Stimulated activated naive CD4-positive, alpha-beta T cell treated with Interleukin-2 at 50 U/mL for 16 hours (primary cell): ENCODE measurements around the gene NELL1.
"Not testable (repeated sequence)": the region's sequence is repeated elsewhere in the genome, so short reads cannot be mapped to it uniquely, and the experiment has no call there.

Experiments
- DNase-seq: peaks from one replicate; lab custom pipeline; 2025; lab: John Stamatoyannopoulos, UW

NELL1 gene

DNA sequence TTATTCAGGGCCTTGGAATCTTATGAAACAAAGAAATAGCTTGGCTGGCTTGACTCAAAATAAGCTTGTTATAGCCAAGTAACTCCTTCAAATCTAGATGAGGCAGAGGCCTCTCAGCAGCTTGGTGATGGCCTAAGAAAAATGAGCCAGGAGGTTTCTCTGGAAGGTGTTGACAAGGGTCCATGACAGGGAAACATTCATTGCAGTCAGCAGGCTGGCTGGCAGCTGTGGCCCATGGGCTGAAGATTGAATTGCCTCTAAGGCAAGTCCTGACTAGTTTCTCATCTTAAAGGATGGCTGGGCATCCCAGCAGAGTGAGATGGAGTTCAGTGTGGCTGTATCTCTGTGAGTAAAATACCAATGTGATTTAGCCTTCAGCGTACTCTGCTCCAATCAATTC lies 441.0 kb downstream of the NELL1 start:
- no peak for DNase-seq

DNA sequence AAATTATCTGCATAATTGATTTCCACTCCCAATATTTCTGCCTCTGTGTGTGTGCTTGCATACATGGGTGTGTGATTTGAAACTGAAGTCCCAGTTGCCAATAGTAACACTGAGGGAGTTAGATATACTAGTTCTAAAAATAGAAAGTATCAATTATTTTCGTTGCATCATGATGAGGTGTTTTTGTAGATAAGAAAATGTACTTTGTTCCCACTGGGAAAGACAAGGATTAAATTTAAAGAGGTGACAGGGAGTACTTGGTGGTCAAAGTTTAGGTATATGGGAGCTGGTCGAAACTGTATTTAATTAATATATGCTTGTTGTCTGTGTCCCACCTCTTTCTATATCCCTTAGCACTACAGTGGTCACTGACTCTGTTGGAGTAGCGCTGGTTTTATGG lies 444.5 kb downstream of the NELL1 start:
- no peak for DNase-seq

DNA sequence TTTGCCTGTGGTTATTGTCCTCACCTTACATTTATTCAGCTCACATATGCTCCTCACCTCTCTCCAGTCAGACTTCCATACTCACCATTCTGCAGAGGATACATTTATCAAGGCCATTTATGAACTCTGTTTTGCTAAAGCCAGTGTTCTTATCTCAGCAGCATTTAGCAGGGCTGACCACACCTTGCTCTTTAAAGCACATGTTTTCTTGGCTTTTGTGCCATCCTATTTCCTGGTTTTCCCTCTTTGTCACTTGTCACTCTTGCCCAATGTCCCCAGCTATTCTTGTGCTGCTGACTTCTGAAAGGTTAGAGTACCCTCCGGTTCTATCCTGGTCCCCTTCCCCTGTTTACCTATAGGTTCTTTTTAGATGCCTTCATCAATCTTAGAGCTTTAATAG lies 446.6 kb downstream of the NELL1 start:
- DNase-seq = no peak

DNA sequence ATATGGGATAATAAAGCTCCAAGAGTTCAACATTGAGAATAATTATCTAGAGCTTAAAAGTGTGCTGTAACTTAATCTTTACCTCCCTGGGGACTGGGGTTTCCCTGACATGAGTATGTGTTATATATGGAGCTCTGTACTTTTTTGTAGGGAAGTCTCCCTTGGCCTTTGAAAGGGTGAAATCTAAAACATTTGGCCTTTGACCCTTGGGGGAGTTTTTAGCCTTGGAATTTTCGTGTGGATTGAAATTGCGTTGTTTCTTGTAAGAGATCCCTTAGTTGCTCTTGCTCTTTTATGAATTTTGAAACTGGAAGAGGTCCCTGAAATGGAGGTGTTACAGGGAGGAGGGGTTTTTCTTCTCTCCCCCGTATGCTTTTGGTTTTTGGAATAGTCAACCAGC lies 450.0 kb downstream of the NELL1 start:
- no peak for DNase-seq

DNA sequence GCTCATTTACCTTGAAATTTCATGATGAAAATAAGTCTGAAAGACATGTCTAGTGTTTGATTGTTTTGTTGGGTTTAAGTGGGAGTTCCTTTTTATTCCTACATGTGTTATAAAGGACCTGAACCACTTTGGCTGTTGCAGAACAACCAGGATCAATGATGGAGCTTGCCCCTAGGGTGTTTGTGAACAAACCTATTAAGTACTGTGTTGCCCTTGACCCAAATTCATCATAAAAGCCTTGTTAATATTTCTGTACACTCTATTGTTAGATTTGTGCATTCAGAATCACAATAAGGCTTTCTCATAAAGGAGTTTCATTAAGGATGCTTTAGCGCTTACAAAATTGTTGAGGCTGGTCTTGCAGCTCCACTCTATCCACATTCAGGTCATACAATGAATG lies 452.6 kb downstream of the NELL1 start:
- no peak for DNase-seq

DNA sequence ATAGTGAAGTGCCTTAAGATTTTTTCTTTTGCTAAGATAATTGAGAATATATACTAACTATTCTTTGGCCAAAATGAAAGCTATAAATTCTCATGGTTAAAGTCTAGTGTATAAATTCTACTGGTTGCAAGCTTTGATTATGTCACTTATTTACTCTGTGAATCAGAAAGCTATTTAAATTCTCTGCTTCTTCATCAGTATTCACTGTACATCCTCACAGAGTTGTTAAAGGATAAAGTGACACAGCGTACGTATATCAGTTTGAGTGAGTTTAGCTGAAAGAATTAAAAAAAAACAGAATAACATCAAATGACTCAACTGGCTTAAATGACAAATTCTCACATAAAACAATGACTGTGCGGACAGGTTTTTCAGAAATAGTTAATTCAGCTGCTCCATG lies 453.1 kb downstream of the NELL1 start:
- DNase-seq = no peak

DNA sequence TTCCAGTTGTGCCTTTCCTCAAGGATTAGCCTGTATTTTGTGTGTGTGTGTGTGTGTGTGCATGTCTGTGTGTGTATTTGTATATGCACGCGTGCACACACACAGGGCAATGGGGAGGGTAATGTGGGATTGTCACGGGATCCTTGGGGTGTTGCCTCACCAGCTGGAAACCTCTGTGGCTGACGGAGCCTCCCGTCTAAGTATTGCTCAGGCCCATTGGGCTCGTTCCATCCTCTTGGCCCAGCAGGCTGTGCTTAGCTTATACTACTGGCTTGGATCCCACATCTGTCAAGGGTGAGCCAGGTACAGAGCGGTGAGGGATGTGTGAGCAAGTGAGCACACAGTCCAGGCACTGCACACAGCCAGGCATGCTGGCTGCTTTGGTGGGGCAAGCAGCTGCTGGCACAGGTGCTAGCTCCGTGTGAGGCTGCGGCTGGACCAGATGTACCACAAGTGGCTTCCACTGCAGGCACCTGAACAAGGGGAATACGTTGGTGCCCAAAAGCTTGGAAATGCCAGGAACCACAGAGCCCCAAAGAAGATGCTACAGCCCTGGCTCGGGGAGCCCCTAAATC lies 462.8 kb downstream of the NELL1 start:
- no peak for DNase-seq

DNA sequence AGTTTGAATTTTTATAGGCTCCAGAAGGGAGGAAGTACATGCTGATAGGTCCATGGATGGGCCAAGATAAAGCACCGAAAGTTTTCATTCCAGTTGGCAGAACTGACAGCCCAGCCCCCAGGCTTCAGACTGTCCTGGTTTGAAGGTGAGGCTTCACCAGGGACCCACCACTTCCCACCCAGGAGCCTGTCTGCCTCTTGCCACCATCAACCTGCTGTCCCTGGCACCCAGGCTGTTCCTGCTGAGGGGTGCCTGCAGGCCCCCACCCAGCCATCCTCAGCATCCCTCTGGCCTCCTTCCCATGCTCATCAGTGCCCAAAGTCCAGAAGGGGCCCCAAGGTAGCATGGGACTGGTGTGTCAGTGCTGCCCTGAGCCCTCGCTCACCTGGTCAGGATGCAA lies 463.9 kb downstream of the NELL1 start:
- no peak for DNase-seq

DNA sequence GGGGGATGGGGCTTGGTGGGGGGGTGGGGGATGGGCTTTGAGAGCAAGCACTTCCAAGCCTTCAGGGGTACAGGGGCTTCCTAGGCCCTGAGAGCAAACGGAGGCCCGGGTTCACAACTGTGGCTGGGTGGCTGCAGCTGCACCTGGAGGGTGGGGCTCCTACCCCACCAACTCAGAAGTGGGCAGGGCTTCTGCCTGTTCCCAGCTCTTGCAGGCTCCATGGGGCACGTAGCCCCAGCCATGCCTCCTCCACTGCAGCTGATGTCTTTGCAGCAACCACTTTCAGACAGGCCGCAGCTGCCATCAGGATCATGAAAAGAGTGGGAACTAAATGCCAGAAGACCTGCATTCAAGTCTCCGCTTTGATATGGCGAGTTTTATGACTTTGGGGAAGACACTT lies 464.3 kb downstream of the NELL1 start:
- DNase-seq = no peak

DNA sequence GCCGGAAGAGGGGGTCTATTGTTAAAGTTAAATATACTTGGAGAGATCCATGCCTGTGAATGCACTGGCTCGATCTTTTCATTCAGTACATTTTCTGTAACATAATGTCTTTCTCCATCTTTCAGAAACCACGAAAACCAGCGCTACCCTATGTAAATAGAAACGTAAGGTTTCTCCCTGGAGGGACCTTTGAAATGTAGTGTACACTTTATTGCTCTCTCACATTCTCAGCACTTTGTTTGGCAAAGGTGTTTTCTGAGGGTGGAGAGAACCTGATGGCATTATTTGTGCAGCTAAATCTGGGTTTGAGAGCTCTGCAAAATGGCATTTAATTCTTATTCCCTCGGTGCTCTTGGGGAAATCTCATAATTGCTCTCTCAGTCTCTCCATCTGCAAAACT lies 468.4 kb downstream of the NELL1 start:
- DNase-seq = no peak

DNA sequence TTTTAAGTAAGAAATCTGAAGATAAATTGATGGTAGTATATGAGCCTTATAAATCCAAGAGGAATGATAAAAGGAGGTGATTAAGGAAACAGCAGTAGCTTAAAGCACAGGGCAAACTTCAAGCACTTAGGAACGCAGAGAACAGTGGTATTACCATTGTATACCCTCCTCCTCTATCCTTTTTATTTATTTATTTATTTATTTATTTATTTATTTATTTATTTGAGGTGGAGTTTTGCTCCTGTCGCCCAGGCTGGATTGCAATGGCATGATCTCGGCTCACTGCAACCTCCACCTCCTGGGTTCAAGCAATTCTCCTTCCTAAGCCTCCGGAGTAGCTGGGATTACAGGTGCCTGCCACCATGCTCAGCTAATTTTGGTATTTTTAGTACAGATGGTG lies 472.2 kb downstream of the NELL1 start:
- not testable (repeated sequence) for DNase-seq

DNA sequence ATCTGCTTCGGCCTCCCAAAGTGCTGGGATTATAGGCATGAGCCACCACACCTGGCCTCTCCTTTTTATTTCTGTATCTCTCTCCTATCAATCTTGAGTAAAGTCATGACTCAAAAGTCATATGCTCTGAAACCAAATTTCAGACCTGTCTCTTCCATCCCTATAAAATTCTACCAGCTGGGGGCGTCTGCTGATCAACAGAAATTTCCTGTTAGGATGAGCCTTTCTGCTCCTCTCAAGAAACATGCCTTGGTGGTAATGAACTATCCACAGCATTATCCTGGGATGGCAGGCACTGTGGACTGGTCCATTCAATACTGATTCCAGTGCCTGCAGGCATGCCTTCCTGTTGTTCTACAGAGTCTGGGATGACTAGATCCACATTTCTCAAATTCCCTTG lies 472.6 kb downstream of the NELL1 start:
- DNase-seq = no peak

DNA sequence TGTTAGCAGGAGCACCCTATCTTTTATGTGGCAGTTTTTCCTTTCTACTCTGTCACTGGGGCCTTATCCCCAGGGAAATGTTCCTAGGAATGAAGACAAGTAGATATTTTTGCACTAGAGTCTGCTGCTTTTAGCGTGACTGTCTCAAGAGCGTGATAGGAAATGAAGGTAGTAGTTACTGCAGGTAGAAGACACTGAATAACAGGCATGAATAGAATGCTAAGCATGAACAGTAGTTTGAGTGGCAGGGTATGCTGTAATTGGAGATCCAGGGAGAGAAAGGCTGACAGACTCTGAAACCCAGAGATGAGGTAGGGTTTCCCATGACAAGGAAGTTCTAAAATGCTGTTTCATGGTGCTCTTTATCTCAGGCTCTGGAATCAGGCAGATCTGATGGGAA lies 475.1 kb downstream of the NELL1 start:
- no peak for DNase-seq

DNA sequence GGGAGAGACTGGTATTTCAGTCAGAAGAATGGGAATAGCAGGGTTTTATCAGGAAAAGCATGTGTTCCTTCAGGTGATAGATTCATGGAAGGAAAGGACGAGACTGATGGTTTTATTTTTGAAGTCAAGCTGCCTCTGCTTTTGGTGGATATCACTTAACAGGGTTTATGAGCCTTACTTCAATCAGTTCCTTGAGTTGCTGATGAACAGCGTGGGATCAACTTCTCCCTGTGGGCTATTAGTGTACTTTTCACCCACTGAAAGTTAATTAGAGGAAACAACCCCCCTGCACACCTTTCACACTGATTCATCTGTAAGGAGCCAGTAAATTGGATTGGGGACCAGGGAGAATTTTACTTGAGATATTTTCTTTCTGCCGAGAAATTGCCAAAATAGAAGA lies 479.0 kb downstream of the NELL1 start:
- no peak for DNase-seq

DNA sequence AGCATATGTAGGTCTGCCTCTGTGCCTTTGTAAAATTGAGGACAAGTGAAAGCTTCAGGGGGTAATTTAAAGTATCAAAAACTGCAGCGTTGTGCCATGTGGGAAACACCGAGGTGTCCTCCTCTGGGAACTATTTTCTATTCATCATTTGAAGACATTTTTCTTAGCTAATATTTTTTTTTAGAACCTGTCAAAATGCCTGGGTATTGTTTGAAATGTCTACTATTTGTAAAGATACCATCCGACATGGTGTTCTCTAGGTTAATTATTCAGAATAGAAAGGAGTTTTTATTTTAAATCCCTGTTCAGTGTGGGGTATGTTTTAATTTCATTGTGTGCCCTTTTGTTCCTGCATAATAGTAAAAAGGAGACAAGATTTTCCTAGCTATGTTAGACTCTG lies 490.8 kb downstream of the NELL1 start:
- DNase-seq = no peak

DNA sequence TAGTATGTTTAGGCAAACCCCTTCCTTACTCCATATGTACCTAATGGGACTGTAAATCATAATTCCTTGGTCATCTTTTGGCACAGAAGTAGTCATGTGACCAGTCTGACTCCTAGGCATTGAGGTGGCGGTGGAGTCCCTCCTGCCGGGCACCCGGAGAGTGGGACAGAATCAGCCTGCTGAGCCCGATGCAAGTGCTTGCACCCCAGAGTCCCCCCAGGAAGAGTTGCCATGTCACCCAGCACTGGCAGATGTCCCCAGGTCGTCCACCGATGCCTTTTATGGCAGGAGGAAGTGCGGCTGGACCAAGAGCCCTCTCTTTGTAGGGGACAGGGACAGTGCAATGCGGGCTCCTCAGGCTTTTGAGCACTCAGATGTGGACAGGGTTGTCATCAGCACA lies 500.3 kb downstream of the NELL1 start:
- DNase-seq = no peak

DNA sequence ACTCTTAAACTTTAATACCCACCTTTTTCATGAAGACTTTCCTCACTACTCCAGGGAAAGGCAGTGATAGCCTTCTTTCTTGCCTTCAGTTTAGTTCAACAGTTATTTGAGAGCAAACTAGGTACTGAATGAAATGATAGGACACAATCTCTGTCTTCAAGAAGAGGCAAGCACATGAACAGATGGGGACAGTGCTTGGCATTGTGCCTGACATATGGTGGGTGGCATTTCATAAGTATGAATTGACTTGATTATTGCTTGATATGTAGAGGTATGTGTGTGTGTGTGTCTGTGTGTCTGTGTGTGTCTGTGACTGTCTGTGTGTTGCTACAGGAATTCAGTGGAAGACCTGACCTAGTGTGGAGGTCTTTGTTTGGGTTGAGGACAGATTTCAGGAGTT lies 504.1 kb downstream of the NELL1 start:
- no peak for DNase-seq

DNA sequence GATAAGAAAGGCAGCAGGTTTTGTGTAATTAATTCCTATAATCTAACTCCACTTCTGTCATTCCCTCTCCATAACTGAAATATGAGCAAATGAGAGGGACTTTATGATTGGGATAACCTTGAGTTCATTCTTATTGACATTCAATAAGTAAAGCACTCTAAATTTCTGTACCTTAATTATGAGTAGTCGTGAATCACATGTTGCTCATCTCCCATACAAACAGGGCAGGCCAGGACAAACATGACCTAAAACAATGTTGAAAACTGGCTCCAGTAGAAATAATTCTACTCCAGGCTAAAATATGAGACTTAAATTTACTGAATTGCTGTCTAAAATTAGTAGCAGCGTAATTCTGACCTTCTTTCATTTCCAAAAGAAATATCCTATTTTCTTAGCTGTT lies 505.4 kb downstream of the NELL1 start:
- no peak for DNase-seq

DNA sequence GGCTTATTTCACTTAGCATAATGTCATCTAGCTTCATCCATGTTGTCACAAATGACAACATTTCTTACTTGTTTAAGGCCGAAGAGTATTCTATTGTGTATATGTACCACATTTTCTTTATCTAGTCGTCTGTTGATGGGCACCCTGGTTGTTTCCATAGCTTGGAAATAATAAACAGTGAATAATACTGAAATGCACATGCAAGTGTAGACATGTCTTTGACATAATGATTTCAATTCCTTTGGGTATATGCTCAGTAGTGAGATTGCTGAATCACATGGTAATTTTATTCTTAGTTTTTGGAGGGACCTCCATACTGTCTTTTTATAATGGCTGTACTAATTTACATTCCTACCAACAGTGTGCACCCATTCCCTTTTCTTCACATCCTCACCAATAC lies 508.0 kb downstream of the NELL1 start:
- DNase-seq = no peak

DNA sequence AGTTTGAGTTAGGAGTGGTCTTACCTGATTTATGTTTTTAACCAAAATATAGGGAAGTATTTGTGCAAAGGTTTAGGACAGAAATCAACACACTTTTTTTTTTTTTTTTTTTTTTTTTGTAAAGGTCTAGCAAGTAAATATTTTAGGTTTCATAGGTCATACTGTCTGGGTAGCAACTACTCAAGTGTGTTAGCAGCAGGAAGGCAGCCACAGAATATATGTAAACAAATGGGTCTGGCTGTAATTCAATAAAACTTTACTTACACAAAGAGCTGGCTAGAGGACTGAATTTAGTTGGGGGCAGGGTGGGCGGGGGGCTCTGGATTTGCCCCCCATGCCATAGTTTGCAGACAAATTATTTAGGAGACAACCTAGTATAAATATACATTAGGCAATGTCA lies 510.4 kb downstream of the NELL1 start:
- DNase-seq = no peak

DNA sequence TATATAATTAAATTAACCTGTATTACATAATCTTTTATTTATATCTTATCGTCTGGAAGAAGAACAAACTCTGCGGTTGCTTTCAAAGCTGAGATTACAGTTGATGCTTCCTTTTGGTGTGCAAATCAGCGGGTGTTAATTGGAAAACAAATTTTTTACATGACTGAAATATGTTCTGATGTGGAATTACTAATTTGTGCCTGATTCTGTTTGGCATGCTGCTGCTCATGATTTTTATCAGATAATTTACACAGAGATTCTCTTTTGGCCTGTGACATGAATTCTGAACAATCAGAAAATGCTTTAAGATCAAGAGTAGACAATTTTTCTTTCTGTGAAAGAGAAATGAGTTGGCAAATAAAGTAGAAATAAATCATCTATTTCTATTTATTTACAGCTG lies 510.8 kb downstream of the NELL1 start:
- DNase-seq = no peak

DNA sequence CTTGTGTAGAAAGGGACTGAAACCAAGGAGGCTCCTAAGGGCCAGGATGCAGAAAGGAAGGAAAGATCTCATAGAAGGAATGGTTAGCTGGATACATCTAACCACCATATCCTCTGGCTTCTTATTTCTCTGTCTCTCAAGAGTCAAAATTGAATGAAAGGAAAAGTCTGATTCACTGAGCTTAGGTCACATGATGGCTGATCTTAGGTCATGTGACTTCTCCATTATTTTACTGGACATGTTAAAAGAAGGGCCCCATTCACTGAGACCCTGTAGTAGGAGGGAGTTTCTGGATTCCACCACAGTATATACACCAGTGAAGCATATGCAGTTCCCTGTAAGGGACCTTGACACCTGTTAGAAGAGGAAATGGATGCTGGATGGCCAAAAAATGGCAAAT lies 516.6 kb downstream of the NELL1 start:
- DNase-seq = no peak

DNA sequence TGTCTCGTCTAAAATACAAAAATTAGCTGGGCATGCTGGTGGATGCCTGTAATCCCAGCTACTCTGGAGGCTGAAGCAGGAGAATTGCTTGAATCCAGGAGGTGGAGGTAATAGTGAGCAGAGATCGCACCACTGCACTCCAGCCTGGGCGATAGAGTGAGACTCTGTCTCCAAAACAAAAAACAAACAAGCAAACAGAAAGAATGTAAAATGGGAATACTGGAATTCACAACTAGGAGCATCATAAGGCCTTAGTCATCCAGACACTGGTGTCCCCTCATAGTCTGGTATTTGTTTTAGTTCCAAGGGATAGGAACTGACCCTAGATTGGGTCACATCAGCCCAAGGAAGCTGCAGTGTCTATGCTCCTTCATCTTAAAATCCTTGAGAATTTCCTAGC lies 520.8 kb downstream of the NELL1 start:
- no peak for DNase-seq

DNA sequence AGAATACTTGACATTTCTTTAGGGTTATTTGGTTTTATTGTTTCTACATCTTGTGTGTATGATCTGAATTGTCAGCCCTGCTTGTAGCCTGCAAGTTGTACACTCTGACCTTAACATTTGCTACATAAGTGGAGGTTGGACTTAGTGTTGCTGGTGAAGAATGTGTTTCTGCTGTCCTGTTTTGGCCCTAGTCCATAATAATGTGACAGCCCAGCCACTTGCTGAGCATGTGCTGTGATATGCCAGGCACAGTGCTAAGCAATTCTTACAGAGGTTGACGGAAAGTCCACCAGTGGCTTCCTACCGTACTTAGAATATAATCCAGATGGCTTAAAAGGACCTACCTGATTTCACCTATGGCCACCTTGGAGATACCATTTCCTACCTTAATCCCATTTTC lies 526.6 kb downstream of the NELL1 start:
- no peak for DNase-seq

DNA sequence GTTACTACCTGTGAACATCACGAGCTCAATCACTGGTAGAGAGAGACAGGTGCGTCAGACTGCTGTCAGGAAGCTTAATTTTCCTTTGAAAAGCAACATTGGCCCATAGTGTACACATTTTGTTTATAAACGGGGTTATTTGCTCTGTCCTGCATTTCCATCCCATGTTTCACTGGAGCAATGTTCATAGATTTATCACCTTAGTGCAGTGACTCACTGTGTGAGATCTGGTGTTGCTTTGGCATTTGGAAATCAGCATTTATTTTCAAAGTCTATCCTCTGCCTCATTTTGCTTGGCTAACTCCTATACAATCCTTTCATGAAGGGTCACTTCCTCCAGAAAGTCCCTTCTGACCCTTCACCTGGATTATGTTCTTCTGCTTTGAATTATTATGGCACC lies 529.1 kb downstream of the NELL1 start:
- no peak for DNase-seq
